GM21367 (cell line): ENCODE measurements around the gene LCN9.
"Not testable (repeated sequence)": the region's sequence is repeated elsewhere in the genome, so short reads cannot be mapped to it uniquely, and the experiment has no call there.

Experiments
- ATAC-seq: cut with Tn5 transposase; IDR thresholded peaks from one replicate; pipeline ENCODE4 v1.9.1; 2021; ENCODE audit not compliant: unreplicated experiment

Gene LCN9, protein sequence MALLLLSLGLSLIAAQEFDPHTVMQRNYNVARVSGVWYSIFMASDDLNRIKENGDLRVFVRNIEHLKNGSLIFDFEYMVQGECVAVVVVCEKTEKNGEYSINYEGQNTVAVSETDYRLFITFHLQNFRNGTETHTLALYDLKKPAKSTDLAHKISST

DNA sequence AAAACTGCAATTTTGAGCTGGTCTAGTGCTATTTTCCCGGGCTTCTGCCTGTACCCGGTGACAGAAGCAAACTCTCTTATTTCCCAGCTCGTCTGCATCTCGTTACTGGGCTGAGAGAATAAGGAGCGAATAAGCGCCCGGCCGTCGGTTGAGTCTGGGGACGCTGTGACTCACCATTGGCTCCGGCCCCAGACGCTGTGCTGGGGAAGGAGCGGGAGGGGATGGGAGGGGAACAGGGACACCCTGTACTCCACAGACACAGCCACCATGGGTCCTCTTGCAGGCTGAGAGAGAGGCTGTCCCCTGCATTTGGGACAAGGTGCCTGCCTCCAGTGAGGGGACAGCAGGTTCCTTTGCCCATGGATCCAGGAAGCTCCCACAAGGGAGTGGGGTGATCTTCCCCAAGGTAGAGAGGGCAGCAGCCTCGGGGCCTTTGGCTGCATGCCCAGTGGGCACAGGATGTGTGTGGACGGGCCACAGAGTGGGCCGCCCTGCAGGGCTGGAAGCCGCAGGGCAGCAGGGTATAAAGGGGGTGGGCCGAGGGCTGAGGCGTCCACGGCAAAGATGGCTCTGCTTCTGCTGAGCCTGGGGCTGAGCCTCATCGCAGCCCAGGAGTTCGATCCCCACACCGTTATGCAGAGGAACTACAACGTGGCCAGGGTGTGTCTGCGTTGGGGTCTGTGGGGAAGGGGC, at the start of gene LCN9:
LCN9 (plus strand) TSS at position 552 of the 693 bp plus-strand sequence; CDS start at position 565, 13 bp downstream.
- ATAC-seq = no peak

DNA sequence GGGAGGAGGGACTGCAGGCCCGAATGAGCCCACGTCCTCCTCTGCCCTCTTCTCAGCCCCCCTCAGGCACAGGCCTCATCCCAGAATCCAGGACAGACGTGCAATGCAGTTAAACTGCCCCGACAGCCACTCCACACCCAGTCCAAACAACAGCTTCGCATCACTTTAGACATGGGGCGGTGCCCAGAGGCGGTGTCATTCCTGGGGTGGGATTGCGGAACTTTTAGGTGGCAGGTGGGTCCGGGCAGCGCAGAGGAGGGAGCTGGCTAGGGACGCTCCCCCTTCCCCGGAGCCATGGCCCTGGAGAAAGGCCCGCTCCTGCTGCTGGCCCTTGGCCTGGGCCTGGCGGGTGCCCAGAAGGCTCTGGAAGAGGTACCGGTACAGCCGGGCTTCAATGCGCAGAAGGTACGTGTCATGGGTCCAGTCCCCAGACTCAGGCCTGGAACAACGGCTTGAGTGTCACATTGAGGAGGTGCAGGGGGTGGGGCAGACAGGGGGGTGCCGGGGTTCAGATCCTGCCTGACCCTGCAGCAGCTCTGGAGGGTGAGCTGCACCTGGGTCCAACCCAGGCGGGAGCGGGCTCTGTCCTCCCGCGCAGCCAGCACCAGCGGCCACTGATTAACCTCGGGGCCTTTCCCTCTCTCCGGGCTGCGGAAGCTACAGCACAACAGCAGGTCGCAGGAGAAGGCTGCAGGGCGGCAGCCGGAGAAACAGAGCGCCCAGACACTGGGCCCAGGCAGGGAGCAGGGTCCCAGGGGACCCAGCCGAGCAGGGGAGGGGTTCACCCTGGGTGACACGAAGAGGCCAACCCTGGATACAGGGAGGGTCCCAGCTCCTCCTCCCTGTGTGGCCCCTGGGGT, 48.9 kb upstream of the LCN9 start:
- no peak for ATAC-seq

DNA sequence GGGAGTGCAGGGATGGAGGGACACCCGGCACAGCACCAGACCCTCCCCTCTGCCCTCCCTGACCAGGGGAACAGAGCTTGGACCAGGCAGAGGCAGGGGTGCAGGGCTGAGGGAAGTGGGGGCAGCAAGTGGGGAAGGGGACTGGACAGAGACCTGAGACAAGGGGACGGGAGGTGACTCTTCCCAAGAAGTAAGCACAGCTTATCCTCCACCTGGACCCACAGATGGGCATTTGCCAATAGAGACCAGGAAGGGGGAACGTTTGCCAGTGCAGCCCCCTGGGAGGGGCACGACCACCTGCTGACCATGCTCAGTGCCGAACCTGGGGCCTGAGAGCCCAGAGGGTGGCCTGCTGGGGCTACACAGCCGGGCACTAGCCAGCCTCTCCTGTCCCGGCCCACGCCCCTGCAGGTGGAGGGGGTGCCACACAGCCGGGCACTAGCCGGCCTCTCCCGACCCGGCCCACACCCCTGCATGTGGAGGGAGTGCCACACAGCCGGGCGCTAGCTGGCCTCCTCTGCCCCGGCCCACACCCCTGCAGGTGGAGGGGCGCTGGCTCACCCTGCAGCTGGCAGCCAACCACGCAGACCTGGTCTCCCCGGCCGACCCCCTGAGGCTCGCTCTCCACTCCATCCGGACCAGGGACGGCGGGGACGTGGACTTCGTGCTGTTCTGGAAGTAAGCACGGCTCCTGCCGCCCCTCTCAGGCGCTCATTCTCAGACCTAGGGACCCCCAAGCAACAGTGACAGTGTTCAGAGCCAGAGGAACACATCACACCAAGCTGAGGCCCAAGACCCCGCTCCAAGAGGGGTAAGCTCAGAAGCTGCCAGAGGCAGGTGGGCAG, 48.1 kb upstream of the LCN9 start:
- ATAC-seq = no peak

DNA sequence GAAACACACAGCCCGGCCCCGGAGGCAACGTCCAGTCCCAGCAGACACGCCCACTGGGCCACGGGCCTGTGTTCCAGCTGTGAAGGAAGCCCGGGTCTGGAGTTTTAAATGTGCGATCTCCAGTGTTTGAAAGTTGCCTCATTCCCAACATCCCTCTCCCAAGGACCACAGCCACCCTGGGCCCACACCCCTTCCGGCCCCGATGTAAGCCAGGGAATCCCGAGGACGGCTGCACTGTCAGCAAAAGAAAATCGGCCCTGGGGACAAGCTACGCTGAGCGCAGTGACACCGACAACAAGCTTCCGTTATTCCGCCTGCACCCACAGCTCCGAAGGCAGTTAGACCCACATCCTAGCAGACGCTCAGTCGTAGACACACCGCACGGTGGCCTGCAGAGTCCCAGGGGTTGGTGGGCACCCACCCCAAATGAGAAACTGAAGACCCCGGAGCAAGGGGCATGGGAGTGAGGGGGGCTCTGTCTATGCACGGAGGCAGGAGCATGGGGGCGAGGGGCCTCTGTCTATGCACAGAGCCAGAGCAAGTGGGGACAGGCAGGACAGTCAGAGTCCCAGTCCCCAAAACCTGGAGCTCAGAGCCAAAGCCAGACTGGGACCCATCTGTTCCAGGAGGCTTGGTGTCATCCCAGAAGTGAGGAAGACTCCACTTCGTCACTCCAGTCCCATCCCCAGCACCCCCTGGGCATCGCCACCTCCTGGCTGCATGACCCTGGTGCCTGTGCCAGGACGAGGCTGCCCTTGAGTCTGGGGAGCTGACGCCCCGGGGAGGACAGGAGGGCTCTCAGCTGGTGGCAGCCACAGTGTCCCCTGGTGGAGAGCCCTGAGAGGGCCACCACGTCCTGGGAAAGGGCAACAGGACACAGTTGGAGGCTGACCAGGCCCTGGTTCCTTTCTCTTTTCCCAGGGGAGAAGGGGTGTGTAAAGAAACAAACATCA, 47.2 kb upstream of the LCN9 start:
- ATAC-seq = no peak

DNA sequence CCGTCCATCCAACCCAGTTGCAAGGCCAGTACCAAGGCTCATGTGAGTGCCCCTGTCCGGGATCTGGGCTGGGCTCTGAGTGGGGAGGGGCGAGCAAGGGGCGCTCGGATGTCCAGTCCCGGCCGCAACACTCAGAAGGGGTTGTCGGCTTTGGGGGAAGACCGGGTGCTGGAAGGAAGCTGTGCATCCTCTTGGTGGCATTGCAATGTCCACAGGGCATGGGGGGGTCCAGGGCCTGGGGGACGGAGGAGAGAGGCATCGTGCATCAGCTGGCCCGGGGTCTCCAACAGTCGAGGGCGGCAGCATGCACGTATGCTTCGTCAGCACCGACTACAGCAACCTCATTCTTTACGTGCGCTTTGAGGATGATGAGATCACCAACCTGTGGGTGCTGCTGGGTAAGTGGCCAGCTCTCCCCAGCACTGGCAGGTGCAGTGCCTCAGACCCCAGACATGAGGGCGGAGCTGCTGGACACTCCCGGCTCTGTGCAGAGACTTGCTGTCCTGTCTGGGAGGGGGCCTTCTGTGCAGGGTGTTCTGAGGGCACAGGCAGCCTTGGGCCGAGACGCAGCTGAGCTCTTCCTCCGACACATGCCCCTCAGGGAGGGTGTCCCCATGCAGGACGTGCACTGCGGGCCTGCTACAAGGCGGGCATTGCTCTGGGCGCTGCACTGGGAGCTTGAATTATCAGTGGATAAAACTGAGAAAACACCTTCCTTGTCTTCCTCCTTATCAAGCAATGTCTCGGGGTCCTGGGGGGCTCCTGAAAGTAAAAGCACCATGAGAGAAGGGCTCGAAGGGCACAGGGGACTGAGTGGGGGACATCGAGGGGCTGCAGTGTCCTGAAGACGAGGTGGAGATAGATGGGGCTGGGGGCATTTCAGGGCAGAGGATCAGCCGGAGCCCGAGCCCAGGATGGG, 46.2 kb upstream of the LCN9 start:
- ATAC-seq = no peak

DNA sequence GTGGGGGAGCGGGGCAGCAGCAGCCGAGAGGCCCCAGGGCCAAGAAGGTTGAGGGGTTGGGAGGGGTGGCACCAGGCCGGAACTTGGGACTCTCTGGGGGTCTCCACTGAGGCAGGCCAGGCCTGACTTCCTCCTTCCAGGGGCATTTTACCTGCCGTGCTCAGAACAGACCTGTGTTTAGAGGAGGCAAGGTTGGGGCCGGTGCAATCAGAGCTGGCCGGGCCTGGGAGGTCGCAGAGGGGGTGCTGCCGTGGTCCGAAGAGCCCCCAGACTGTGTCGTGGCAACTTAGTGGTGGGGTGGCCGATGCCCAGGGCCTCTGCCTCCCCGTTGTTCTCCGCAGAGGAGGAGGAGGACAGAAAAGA, 45.6 kb upstream of the LCN9 start:
- ATAC-seq = no peak

DNA sequence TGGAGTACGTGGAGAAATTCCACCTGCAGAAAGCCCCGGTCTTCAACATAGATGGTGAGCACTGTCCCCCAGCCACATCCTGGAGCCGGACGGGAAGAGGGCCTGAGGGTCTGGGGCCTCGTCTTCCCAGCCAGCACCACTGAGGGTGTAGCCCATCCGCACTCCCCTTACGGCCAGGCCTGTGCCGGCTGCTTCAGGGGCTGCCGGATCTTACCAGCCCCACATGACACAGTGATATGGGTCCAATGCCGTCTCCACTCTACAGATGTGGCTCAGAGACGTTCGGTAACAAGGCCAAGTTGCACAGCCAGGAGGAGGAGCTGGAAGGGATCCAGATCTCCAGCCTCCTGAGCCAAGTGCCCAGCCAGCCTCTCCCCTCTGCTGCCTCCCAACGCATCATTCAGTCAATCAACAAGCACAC, 45.1 kb upstream of the LCN9 start:
- no peak for ATAC-seq

DNA sequence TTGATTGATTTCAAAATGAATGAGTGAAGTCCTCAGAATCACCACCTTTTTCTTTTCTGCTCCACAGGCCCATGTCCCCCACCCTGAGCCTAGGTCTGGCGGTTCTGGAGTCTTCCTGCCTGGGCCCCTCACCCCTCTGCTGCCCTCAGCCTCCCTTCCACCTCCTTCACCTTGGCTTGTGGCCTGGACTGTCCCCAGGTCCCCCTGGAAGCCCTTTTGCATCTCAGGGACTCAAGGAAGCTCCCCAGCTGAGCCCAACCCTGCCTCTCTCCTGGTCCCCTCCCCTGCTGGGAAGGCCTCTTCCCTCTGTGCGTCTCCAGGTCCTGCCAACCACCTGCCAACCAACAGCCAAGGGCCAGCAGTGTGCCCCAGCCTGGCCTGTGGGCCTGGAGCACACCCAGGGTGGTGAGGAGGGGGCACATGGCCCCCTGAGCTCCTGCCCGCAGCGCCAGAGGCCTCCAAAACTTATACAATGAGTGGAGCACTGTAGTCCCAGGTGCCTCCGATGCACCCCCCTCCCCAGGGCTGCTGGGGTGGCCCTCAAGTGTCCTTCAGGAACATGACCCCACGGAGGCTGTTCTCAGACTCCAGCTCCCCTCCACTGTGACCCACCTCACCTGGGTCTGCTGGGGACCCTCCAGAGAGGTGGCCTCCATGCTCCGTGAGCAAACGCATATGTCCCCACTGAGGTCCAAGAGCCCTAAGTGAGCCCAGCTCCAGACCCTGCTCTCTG, 44.1 kb upstream of the LCN9 start:
- no peak for ATAC-seq

DNA sequence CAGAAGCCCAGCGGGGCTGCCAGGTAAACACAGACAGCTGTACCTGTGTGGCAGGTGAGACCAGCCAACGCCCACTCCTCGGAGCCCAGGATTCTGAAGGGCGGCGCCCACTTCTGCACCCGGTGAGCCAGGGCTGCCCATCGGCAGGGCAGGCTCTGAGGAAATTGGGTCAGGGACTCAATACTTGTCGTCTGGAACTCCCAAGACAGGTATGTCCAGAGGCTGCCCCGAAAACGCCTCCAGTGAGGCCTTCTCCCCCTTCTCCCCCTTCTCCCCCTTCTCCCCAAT, 43.6 kb upstream of the LCN9 start:
- no peak for ATAC-seq

DNA sequence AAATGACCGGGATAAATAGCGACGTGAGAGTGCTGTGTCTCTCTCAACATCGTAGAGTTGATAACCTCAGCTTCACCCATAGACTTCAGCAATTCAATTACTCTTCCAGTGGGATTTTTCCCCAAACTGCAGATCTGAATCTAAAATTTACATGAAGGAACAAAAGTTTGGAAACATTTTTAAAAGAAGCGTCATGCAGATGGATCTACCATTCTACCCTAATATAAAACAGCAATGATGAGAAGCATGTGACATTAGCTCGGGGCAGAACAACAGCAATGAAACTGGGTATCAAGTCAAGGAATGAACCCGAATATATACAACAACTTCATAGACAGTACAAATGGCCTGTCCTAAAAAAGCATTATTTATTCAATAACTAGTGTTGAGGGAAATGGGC, 42.6 kb upstream of the LCN9 start:
- ATAC-seq = no peak

DNA sequence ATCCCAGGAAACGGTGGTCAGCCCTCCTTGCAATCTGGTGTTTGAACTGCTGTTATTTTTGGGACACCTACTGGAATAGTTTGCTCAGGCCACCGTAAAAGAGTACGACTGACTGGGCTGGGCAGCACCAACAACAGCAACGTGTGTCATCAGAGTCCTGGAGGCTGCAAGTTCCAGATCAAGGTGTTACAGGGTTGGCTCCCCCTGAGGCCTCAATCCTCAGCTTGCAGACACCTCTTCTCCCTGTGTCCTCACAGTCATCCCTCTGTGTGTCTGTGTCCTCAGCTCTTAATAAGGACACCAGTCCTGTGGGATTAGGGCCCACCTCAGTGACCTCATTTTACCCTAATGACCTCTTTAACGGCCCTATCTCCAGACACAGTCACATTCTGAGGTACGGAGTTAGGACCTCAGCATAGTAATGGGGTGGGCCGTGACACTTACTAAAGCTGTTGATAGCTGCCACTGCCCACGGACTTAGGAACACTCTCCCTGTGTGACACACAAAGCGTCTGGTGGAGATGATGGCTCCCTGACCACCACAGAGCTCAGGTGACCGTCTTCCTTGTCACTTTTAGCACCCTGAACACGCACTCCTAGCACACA, 40.6 kb upstream of the LCN9 start:
- ATAC-seq = no peak

DNA sequence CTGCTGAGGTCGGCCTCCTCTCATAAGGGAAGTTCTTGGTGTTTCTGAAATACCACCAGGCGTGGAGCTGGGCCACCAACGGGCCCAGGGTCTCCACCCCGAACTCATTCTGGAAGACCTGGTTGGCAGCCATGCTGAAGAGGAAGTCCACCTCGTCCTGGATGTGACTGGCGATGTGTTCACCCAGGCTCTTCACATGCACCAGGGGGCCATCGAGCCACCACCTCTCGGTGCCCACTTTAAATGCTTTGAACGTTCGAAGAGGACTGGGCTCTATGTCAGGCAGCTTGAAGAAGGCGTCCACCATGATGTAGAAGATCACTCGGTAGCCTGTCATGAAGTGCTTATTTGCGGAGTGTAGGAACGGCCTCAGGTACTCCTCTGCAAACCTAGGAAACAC, 38.8 kb upstream of the LCN9 start:
- no peak for ATAC-seq

DNA sequence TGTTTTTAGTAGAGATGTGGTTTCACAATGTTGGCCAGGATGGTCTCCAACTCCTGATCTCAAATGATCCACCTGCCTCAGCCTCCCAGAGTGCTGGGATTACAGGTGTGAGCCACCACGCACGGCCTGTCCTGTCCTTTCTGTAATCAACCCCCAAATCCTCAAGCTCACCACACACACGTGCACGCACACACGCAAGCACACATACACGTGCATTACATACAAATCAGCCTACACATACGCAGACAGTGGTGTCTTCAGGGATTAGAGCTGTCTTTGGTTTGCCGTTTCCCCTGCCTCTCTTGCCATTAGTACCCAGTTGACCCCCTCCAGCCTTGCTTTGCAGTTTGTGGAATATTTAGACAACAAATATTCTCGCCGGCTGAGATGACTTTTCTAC, 30.3 kb upstream of the LCN9 start:
- ATAC-seq = no peak

DNA sequence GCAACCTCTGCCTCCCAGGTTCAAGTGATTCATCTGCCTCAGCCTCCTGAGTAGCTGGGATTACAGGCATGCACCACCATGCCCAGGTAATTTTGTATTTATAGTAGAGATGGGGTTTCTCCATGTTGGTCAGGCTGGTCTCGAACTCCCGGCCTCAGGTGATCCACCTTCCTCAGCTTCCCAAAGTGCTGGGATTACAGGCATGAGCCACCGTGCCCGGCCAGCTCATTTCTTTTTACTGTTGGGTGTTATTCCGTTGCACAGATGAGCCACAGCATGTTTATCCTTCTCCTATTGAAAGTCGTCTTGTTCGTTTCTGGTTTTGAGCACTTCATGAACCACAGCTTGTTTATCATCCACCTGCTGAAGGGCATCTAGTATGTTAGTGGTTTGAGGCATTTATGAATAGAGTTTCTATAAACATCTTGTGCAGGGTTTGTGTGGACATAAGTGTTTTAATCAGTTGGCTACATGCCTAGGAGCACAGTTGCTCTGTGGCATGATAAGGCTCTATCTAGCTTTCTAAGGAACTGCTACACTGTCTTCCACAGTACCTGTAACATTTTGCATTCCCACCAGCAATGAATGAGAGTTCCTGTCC, 26.1 kb upstream of the LCN9 start:
- not testable (repeated sequence) for ATAC-seq

DNA sequence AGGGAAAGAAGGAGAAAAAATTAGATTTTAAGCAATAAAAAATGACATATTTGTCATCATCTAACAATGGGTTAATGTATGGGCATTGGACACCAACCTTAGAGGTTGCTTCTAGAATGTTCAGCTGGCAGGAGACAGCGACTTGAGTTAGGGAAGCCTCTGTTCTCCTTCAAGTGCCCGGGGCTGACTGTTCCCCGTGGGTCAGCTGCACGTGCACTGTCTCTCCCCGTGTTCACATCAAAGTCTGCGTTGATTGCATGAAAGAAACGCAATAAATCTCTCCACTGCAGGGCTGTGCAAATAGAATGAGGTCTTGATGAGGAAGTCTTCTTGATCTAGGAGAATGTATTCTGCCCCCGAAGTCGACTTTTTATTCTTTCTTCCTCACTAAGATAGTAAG, 23.9 kb upstream of the LCN9 start, which contains the start of gene GLT6D1:
GLT6D1 (minus strand) TSS at position 345 of the 400 bp plus-strand sequence. CDS start 353 bp downstream, outside the sequence.
- ATAC-seq = no peak

DNA sequence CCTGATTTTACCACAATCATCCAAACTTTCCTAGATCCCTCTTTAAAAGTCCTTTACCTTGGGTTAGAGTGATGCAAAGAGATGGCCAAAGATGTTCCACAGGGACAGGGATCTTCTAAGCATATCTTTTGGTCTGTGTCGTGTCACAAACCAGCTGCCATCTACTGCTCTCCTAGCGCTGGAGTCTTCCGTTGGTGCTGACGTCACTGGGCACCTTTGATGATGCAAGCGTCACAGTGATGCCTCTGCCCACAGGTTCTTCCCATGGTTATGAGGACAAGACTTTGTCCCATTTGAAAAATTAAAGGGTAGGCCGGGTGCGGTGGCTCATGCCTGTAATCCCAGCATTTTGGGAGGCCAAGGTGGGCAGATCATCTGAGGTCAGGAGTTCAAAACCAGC, 22.1 kb upstream of the LCN9 start:
- no peak for ATAC-seq

DNA sequence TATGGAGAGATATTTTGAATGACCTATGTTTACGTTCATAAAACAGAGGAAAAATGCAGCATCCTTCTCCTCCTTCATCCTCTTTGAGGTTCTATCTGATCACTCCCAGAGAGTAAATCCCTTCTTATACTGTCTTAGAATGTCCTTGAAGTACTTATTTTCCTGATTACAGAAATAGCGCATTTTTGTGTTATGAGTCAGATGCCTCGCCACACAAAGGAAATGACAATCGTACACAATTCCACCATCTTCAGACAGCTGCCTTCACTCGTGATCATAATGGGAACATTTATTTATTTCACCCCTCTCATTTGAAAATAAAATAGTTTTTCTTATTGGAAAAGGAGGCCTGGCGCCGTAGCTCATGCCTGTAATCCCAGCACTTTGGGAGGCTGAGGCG, 21.4 kb upstream of the LCN9 start:
- ATAC-seq = no peak
